ENCODE measurements around the gene HORMAD2. TPM values are rescaled to one million over a fixed set of nuclear protein-coding genes. Genes with fewer than 3 reads are reported as not detected.

The HORMAD2 gene
- total RNA-seq, 1 donor from 2014 or later, result not detected

- no peak overlapping the region for H3K9ac ChIP-seq (ENCODE audit: low read depth in 1 of 3, low read length in 3 of 3)
- no peaks in the 10 kb centered on the region for H3K4me1 ChIP-seq (ENCODE audit: control insufficient read depth in 3 of 3, insufficient read depth in 3 of 3, low read length in 3 of 3)
- H3K27me3 ChIP-seq (ENCODE audit: control insufficient read depth in 3 of 3, insufficient read depth in 3 of 3, low read length in 3 of 3), result peaks cover 0 to 14% (median 0%) of the 10 kb centered on the region in 3 donors
- H3K9me3 ChIP-seq (ENCODE audit: control insufficient read depth in 3 of 3, low read length in 3 of 3), result no peaks in the 10 kb centered on the region
- H3K27ac ChIP-seq (ENCODE audit: low read depth, low read length), result no peak overlapping the region
- no peak overlapping the region for H3K4me3 ChIP-seq (ENCODE audit: low read length in 3 of 3)
- H3K36me3 ChIP-seq (ENCODE audit: control insufficient read depth in 3 of 3, insufficient read depth in 3 of 3, low read length in 3 of 3), result no peaks in the 10 kb centered on the region
Observed at GRCh38 chr22:30183861-30184278, 103.6 kb downstream of the HORMAD2 start.

DNA sequence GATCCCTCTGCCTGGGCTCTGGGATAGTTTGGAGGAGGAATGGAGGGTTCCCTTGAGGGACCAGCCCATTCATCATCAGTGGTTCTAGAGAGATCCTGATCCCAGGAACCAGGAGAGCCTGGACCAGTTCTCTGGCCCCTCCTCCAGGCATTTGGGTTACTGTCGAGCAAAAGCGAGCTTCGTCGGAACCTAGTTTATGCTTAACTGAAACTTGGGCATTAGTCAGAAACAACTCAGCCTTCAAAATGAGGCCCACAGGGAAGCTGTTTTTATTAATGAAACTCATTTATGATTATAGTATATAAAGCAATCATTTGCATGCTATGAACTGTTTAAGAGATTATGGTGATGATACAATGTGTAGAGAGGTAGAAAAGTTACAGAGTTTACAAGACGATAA, 104.9 kb downstream of the HORMAD2 start:
- H3K9ac ChIP-seq (ENCODE audit: low read depth in 1 of 3, low read length in 3 of 3), result no peak overlapping the region
- H3K27ac ChIP-seq (ENCODE audit: low read depth, low read length), result no peak overlapping the region
- H3K9me3 ChIP-seq (ENCODE audit: control insufficient read depth in 3 of 3, low read length in 3 of 3), result no peaks in the 10 kb centered on the region
- no peak overlapping the region for H3K4me3 ChIP-seq (ENCODE audit: low read length in 3 of 3)
- no peaks in the 10 kb centered on the region for H3K36me3 ChIP-seq (ENCODE audit: control insufficient read depth in 3 of 3, insufficient read depth in 3 of 3, low read length in 3 of 3)
- H3K4me1 ChIP-seq (ENCODE audit: control insufficient read depth in 3 of 3, insufficient read depth in 3 of 3, low read length in 3 of 3), result no peaks in the 10 kb centered on the region
- peaks cover 0 to 18% (median 3%) of the 10 kb centered on the region in 3 donors for H3K27me3 ChIP-seq (ENCODE audit: control insufficient read depth in 3 of 3, insufficient read depth in 3 of 3, low read length in 3 of 3)

- H3K4me1 ChIP-seq (ENCODE audit: control insufficient read depth in 3 of 3, insufficient read depth in 3 of 3, low read length in 3 of 3), result no peaks in the 10 kb centered on the region
- no peaks in the 10 kb centered on the region for H3K9me3 ChIP-seq (ENCODE audit: control insufficient read depth in 3 of 3, low read length in 3 of 3)
- H3K9ac ChIP-seq (ENCODE audit: low read depth in 1 of 3, low read length in 3 of 3), result no peak overlapping the region
- H3K27ac ChIP-seq (ENCODE audit: low read depth, low read length), result no peak overlapping the region
- peaks cover 0 to 17% (median 3%) of the 10 kb centered on the region in 3 donors for H3K27me3 ChIP-seq (ENCODE audit: control insufficient read depth in 3 of 3, insufficient read depth in 3 of 3, low read length in 3 of 3)
- H3K36me3 ChIP-seq (ENCODE audit: control insufficient read depth in 3 of 3, insufficient read depth in 3 of 3, low read length in 3 of 3), result no peaks in the 10 kb centered on the region
- H3K4me3 ChIP-seq (ENCODE audit: low read length in 3 of 3), result no peak overlapping the region
Observed at GRCh38 chr22:30185549-30185948, 105.3 kb downstream of the HORMAD2 start.

DNA sequence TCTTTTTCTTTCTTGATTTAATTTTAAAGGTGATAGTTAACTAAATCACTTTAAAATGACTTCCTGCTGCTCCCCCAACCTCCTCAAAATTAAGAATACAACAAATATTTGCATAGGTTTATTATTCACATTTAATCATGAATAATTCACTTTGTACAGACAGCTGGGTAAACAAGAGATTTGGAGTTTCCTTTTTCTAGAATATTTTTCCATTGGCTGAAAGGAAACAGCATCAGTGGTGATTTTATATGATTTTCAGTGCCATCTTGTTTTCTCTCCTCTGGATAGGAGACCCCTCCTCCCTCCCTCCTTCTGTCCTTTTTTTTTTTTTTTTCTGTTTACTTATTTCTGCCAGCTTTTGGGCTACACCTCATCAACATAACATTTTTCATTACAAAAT, 105.8 kb downstream of the HORMAD2 start:
- no peak overlapping the region for H3K27ac ChIP-seq (ENCODE audit: low read depth, low read length)
- H3K4me3 ChIP-seq (ENCODE audit: low read length in 3 of 3), result no peak overlapping the region
- no peak overlapping the region for H3K9ac ChIP-seq (ENCODE audit: low read depth in 1 of 3, low read length in 3 of 3)
- H3K4me1 ChIP-seq (ENCODE audit: control insufficient read depth in 3 of 3, insufficient read depth in 3 of 3, low read length in 3 of 3), result no peaks in the 10 kb centered on the region
- H3K9me3 ChIP-seq (ENCODE audit: control insufficient read depth in 3 of 3, low read length in 3 of 3), result no peaks in the 10 kb centered on the region
- no peaks in the 10 kb centered on the region for H3K36me3 ChIP-seq (ENCODE audit: control insufficient read depth in 3 of 3, insufficient read depth in 3 of 3, low read length in 3 of 3)
- H3K27me3 ChIP-seq (ENCODE audit: control insufficient read depth in 3 of 3, insufficient read depth in 3 of 3, low read length in 3 of 3), result peaks cover 0 to 17% (median 3%) of the 10 kb centered on the region in 3 donors

DNA sequence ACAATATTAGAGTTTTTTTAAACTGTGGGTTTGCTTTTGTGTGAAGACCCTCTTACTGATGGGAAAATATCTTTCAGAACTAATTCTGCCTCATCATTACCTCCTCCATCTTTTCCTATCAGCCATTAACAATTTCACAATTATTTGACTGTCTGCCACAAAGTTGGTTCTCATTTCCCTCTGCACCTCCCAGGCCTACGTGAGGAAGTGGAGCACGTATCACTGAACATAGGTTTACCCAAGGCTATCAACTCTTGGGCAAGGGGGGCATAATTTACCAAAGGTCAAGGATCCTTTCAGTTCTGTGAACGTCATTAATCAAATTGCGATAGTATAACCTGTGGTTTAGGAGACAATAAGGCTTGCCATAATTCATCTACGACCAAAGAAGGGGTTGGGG, 106.2 kb downstream of the HORMAD2 start:
- H3K4me3 ChIP-seq (ENCODE audit: low read length in 3 of 3), result no peak overlapping the region
- H3K4me1 ChIP-seq (ENCODE audit: control insufficient read depth in 3 of 3, insufficient read depth in 3 of 3, low read length in 3 of 3), result no peaks in the 10 kb centered on the region
- no peak overlapping the region for H3K9ac ChIP-seq (ENCODE audit: low read depth in 1 of 3, low read length in 3 of 3)
- H3K27ac ChIP-seq (ENCODE audit: low read depth, low read length), result no peak overlapping the region
- H3K9me3 ChIP-seq (ENCODE audit: control insufficient read depth in 3 of 3, low read length in 3 of 3), result no peaks in the 10 kb centered on the region
- peaks cover 0 to 15% (median 4%) of the 10 kb centered on the region in 3 donors for H3K27me3 ChIP-seq (ENCODE audit: control insufficient read depth in 3 of 3, insufficient read depth in 3 of 3, low read length in 3 of 3)
- H3K36me3 ChIP-seq (ENCODE audit: control insufficient read depth in 3 of 3, insufficient read depth in 3 of 3, low read length in 3 of 3), result no peaks in the 10 kb centered on the region

GRCh38 chr22:30187094-30187493, 106.8 kb downstream of the HORMAD2 start:
- Histone ChIP-seq H3K36me3 (ENCODE audit: control insufficient read depth in 3 of 3, insufficient read depth in 3 of 3, low read length in 3 of 3) (no peaks in the 10 kb centered on the region), H3K9me3 (ENCODE audit: control insufficient read depth in 3 of 3, low read length in 3 of 3) (no peaks in the 10 kb centered on the region), H3K4me1 (ENCODE audit: control insufficient read depth in 3 of 3, insufficient read depth in 3 of 3, low read length in 3 of 3) (no peaks in the 10 kb centered on the region), H3K4me3 (ENCODE audit: low read length in 3 of 3) (no peak overlapping the region), H3K27me3 (ENCODE audit: control insufficient read depth in 3 of 3, insufficient read depth in 3 of 3, low read length in 3 of 3) (peaks cover 0 to 9% (median 4%) of the 10 kb centered on the region in 3 donors), H3K9ac (ENCODE audit: low read depth in 1 of 3, low read length in 3 of 3) (no peak overlapping the region), H3K27ac (ENCODE audit: low read depth, low read length) (no peak overlapping the region)

DNA sequence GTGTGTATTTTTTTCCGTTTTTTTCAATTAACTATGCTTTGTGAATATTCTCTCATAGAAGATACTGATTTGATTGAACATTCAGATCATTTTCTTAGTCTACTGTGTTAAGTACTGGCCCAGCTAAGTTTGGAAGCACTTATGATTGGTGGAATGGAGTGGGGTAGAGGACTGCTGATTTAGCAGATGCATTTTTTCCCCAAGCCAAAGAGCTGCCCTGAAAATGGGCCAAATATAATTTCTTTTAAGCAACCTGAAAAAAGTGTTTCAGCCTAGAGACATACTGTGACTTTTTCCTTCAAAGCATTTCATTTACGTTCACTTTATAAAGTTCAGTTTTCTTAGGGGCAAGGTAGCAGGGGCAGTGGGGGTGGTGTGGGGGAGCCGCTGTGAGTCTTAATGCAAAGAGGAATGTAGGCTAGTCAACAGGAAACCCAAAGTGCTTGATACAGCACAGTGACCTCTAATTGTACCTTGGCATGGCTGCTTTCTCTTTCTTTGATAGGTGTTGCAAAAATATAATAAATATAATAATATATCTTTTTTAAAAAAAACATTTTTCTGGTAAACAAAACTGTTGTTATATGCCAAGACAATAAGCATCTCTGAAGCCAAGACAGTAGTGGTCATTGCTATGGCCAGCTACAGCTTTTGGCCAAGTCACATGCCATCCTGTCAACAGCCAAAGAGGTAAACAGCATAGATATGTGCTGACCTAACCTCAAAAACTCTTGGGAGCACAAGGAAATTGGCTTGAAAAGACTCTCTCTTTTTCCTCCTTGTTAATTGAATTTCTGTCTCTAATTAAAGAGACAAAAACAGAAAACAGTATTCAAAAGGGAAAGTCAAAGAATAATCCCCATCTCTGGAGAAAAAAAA, 107.5 kb downstream of the HORMAD2 start:
- Histone ChIP-seq H3K4me3 (ENCODE audit: low read length in 3 of 3) (no peak overlapping the region), H3K9me3 (ENCODE audit: control insufficient read depth in 3 of 3, low read length in 3 of 3) (no peaks in the 10 kb centered on the region), H3K9ac (ENCODE audit: low read depth in 1 of 3, low read length in 3 of 3) (no peak overlapping the region), H3K36me3 (ENCODE audit: control insufficient read depth in 3 of 3, insufficient read depth in 3 of 3, low read length in 3 of 3) (no peaks in the 10 kb centered on the region), H3K27ac (ENCODE audit: low read depth, low read length) (no peak overlapping the region), H3K27me3 (ENCODE audit: control insufficient read depth in 3 of 3, insufficient read depth in 3 of 3, low read length in 3 of 3) (peaks cover 0 to 6% (median 4%) of the 10 kb centered on the region in 3 donors), H3K4me1 (ENCODE audit: control insufficient read depth in 3 of 3, insufficient read depth in 3 of 3, low read length in 3 of 3) (no peaks in the 10 kb centered on the region)

GRCh38 chr22:30188911-30189310, 108.6 kb downstream of the HORMAD2 start:
- H3K4me1 ChIP-seq (ENCODE audit: control insufficient read depth in 3 of 3, insufficient read depth in 3 of 3, low read length in 3 of 3), result no peaks in the 10 kb centered on the region
- peaks cover 0 to 6% (median 4%) of the 10 kb centered on the region in 3 donors for H3K27me3 ChIP-seq (ENCODE audit: control insufficient read depth in 3 of 3, insufficient read depth in 3 of 3, low read length in 3 of 3)

GRCh38 chr22:30190574-30190973, 110.3 kb downstream of the HORMAD2 start:
- Histone ChIP-seq H3K27me3 (ENCODE audit: control insufficient read depth in 3 of 3, insufficient read depth in 3 of 3, low read length in 3 of 3) (peaks cover 0 to 8% (median 4%) of the 10 kb centered on the region in 3 donors), H3K4me1 (ENCODE audit: control insufficient read depth in 3 of 3, insufficient read depth in 3 of 3, low read length in 3 of 3) (no peaks in the 10 kb centered on the region), H3K36me3 (ENCODE audit: control insufficient read depth in 3 of 3, insufficient read depth in 3 of 3, low read length in 3 of 3) (no peaks in the 10 kb centered on the region), H3K27ac (ENCODE audit: low read depth, low read length) (no peak overlapping the region), H3K4me3 (ENCODE audit: low read length in 3 of 3) (no peak overlapping the region), H3K9ac (ENCODE audit: low read depth in 1 of 3, low read length in 3 of 3) (no peak overlapping the region), H3K9me3 (ENCODE audit: control insufficient read depth in 3 of 3, low read length in 3 of 3) (no peaks in the 10 kb centered on the region)

More at GRCh38 chr22:30188911-30189310, 108.6 kb downstream of the HORMAD2 start:
- Histone ChIP-seq H3K27ac (ENCODE audit: low read depth, low read length) (no peak overlapping the region), H3K4me3 (ENCODE audit: low read length in 3 of 3) (no peak overlapping the region), H3K9me3 (ENCODE audit: control insufficient read depth in 3 of 3, low read length in 3 of 3) (no peaks in the 10 kb centered on the region), H3K36me3 (ENCODE audit: control insufficient read depth in 3 of 3, insufficient read depth in 3 of 3, low read length in 3 of 3) (no peaks in the 10 kb centered on the region), H3K9ac (ENCODE audit: low read depth in 1 of 3, low read length in 3 of 3) (no peak overlapping the region)

- no peaks in the 10 kb centered on the region for H3K36me3 ChIP-seq (ENCODE audit: control insufficient read depth in 3 of 3, insufficient read depth in 3 of 3, low read length in 3 of 3)
- H3K9ac ChIP-seq (ENCODE audit: low read depth in 1 of 3, low read length in 3 of 3), result no peak overlapping the region
- H3K27ac ChIP-seq (ENCODE audit: low read depth, low read length), result no peak overlapping the region
- H3K4me1 ChIP-seq (ENCODE audit: control insufficient read depth in 3 of 3, insufficient read depth in 3 of 3, low read length in 3 of 3), result peaks cover 0 to 4% (median 4%) of the 10 kb centered on the region in 3 donors
- no peak overlapping the region for H3K4me3 ChIP-seq (ENCODE audit: low read length in 3 of 3)
- H3K27me3 ChIP-seq (ENCODE audit: control insufficient read depth in 3 of 3, insufficient read depth in 3 of 3, low read length in 3 of 3), result peaks cover 0 to 8% (median 4%) of the 10 kb centered on the region in 3 donors
- no peaks in the 10 kb centered on the region for H3K9me3 ChIP-seq (ENCODE audit: control insufficient read depth in 3 of 3, low read length in 3 of 3)
Observed at GRCh38 chr22:30191040-30191701, 110.9 kb downstream of the HORMAD2 start.

Data from skeletal muscle tissue (tissue), 4 donors.